ENCODE measurements around the gene SLC35F4.

DNA sequence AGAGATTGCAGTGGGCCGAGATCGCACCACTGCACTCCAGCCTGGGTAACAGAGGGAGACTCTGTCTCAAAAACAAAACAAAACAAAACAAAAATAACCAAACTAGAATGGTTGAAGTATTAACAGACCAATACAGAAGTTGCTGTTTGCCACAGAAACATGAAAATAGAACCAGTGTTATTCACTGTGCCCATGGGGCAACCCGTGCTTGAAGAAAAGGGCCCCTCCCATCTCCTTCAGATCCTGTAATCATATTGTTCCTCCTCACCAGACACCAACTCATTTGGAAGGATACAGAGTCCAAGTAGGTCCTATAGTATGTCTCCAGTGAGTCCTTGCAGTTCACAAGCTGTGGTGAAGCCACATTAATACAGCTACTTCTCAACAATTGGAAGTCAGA is 30.9 kb downstream of the SLC35F4 start:
- TF ChIP-seq CEBPB (IDR thresholded peaks at IDR 0.05; ENCODE audit: borderline replicate concordance in 1 of 2, low read depth in 2 of 2, low read length in 2 of 2) (no peak), PAX8 (IDR thresholded peaks at IDR 0.05) (no peak), ATF7 (IDR thresholded peaks at IDR 0.05; ENCODE audit: low read depth) (no peak)
- TF ChIP-seq, protein P1, sequence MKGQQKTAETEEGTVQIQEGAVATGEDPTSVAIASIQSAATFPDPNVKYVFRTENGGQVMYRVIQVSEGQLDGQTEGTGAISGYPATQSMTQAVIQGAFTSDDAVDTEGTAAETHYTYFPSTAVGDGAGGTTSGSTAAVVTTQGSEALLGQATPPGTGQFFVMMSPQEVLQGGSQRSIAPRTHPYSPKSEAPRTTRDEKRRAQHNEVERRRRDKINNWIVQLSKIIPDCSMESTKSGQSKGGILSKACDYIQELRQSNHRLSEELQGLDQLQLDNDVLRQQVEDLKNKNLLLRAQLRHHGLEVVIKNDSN (IDR thresholded peaks at IDR 0.05; ENCODE audit: borderline replicate concordance, extremely low read length, insufficient read depth, low read depth, low read length), result no peak
